Peyer's patch (tissue), 4 donors: Measurements from ENCODE around the gene CHAT. TPM values are rescaled to one million over a fixed set of nuclear protein-coding genes. Genes with fewer than 3 reads are reported as not detected.

ENCODE experiments used
- DNase-seq, 3 donors: peaks; one replicate each; pipeline ENCODE4 v3.0.0-alpha.2; 2017 to 2019
- H3K27ac ChIP-seq, 4 donors: fragments of 200-600 bp; sonication (generic); one replicate each; pipeline ENCODE4 v1.5.1; 2016 to 2019
- H3K27me3 ChIP-seq, 2 donors: fragments of 200-600 bp; sonication (generic); one replicate each; pipeline ENCODE4 v1.5.1; 2019
- H3K36me3 ChIP-seq, 3 donors: fragments of 200-600 bp; sonication (generic); one replicate each; pipeline ENCODE4 v1.5.1; 2016 to 2019
- H3K4me1 ChIP-seq, 4 donors: fragments of 200-600 bp; sonication (generic); one replicate each; pipeline ENCODE4 v1.5.1; 2016 to 2019
- H3K4me3 ChIP-seq, 4 donors: fragments of 200-600 bp; sonication (generic); 1 replicate in 3 of 4; 2 replicates in 1 of 4; pipeline ENCODE4 v1.5.1; 2016 to 2019; ENCODE audit warnings: mild to moderate bottlenecking in 1 of 4
- H3K9me3 ChIP-seq, 4 donors: fragments of 200-600 bp; sonication (generic); one replicate each; pipeline ENCODE4 v1.5.1; 2016 to 2019; ENCODE audit warnings: mild to moderate bottlenecking in 1 of 4
- CTCF ChIP-seq, 6 experiments: fragments of 450-650 bp in 4 of 6; fragments of 200-600 bp in 2 of 6; sonication (generic) in 1 of 6; IDR thresholded peaks; one replicate each; pipeline ENCODE4 v1.5.1; 2017 to 2019; ENCODE audit warnings: antibody characterized with exemption in 6 of 6, mild to moderate bottlenecking in 3 of 6, moderate library complexity in 1 of 6
- POLR2A ChIP-seq, 2 donors: fragments of 450-650 bp; IDR thresholded peaks; one replicate each; pipeline ENCODE4 v1.5.1; 2017; ENCODE audit warnings: antibody characterized with exemption in 2 of 2, mild to moderate bottlenecking in 2 of 2, moderate library complexity in 2 of 2
- total RNA-seq, 4 donors: library from RNA; depleted of rRNA; stranded (reverse); fragments of >200 nt; gene quantifications; one replicate each; pipeline ENCODE4 v1.1.0, GENCODE V29; 2016

CHAT gene
- total RNA-seq, 4 donors from 2014 or later: 2.1 to 3.8 (median 3.4) TPM; not detected in 1

DNA sequence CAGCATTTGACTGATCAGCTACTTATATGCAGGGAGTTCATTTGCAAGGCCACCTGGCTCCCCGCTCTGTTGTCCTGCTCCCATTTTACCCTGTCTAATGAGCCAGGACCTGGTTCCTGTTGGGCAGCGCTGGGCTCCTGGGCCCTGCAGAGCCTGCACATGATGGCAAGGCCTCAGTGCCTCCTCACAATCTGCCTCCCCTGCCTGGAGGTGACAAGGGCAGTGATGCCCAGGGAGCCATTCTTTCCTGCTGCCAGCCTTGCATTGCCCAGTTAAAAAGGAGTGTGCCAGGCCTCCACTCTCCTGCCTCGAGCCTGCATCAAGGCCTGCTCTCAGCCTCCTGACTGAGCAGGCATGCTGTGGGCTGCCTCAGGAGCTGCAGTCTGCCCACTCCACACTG is 28.5 kb downstream of the CHAT start:
- Histone ChIP-seq H3K9me3 (no peaks in the 10 kb centered on the region), H3K4me1 (no peaks in the 10 kb centered on the region), H3K4me3 (no peak overlapping the region), H3K27me3 (no peaks in the 10 kb centered on the region), H3K36me3 (no peaks in the 10 kb centered on the region), H3K27ac (no peak overlapping the region)
- TF ChIP-seq CTCF (IDR thresholded peaks at IDR 0.05) (no peak), POLR2A (IDR thresholded peaks at IDR 0.05) (no peak)
- peak in 1 of 3 donors; percentile 15 for DNase-seq

GRCh38 chr10:49643241-49644034 is 29.6 kb downstream of the CHAT start:
- H3K4me1 ChIP-seq: no peaks in the 10 kb centered on the region
- no peak overlapping the region for H3K4me3 ChIP-seq
- TF ChIP-seq POLR2A (IDR thresholded peaks at IDR 0.05) (no peak), CTCF (IDR thresholded peaks at IDR 0.05) (no peak)
- no peaks in the 10 kb centered on the region for H3K36me3 ChIP-seq
- H3K9me3 ChIP-seq: no peaks in the 10 kb centered on the region
- no peaks in the 10 kb centered on the region for H3K27me3 ChIP-seq
- no peak overlapping the region for H3K27ac ChIP-seq
- peak in 1 of 3 donors; percentile 36 for DNase-seq

GRCh38 chr10:49644035-49644646 is 30.3 kb downstream of the CHAT start:
- DNase-seq: peak in 1 of 3 donors; percentile 8
- no peak for TF ChIP-seq CTCF (IDR thresholded peaks at IDR 0.05)
- TF ChIP-seq POLR2A (IDR thresholded peaks at IDR 0.05): no peak
- Histone ChIP-seq H3K9me3 (no peaks in the 10 kb centered on the region), H3K36me3 (no peaks in the 10 kb centered on the region), H3K27ac (no peak overlapping the region), H3K4me1 (no peaks in the 10 kb centered on the region), H3K27me3 (no peaks in the 10 kb centered on the region), H3K4me3 (no peak overlapping the region)

GRCh38 chr10:49645417-49645816 is 31.6 kb downstream of the CHAT start:
- no peak overlapping the region for H3K27ac ChIP-seq
- no peaks in the 10 kb centered on the region for H3K9me3 ChIP-seq
- TF ChIP-seq CTCF (IDR thresholded peaks at IDR 0.05) (no peak), POLR2A (IDR thresholded peaks at IDR 0.05) (no peak)
- H3K36me3 ChIP-seq: no peaks in the 10 kb centered on the region
- peak in 1 of 3 donors; percentile 30 for DNase-seq
- no peak overlapping the region for H3K4me3 ChIP-seq
- no peaks in the 10 kb centered on the region for H3K4me1 ChIP-seq
- no peaks in the 10 kb centered on the region for H3K27me3 ChIP-seq

- H3K4me1 ChIP-seq: no peaks in the 10 kb centered on the region
- TF ChIP-seq POLR2A (IDR thresholded peaks at IDR 0.05) (no peak), CTCF (IDR thresholded peaks at IDR 0.05) (no peak)
- H3K9me3 ChIP-seq: no peaks in the 10 kb centered on the region
- H3K4me3 ChIP-seq: no peak overlapping the region
- H3K27ac ChIP-seq: no peak overlapping the region
- no peaks in the 10 kb centered on the region for H3K27me3 ChIP-seq
- H3K36me3 ChIP-seq: no peaks in the 10 kb centered on the region
- peak in 1 of 3 donors; percentile 38 for DNase-seq
Measured at GRCh38 chr10:49645871-49646870, 32.3 kb downstream of the CHAT start.
